Ishikawa (cell line): ENCODE measurements around the gene TLN1.

Source experiments
- CEBPB ChIP-seq: IDR thresholded peaks from 2 replicates; pipeline ENCODE4 v1.6.1; 2012
- CREB1 ChIP-seq: IDR thresholded peaks from 2 replicates; pipeline ENCODE4 v1.6.1; 2012; ENCODE audit warnings: low read depth
- EGR1 ChIP-seq: IDR thresholded peaks from 2 replicates; pipeline ENCODE4 v1.6.1; 2012
- EP300 ChIP-seq: IDR thresholded peaks from 2 replicates; pipeline ENCODE4 v1.6.1; 2012; ENCODE audit warnings: borderline replicate concordance
- NFIC ChIP-seq: IDR thresholded peaks from 2 replicates; pipeline ENCODE4 v1.6.1; 2012
- RAD21 ChIP-seq: IDR thresholded peaks from 2 replicates; pipeline ENCODE4 v1.6.1; 2012; ENCODE audit warnings: low read depth
- TCF12 ChIP-seq: IDR thresholded peaks from 2 replicates; pipeline ENCODE4 v1.6.1; 2012; ENCODE audit warnings: low read depth
- TEAD4 ChIP-seq: IDR thresholded peaks from 2 replicates; pipeline ENCODE4 v1.6.1; 2012
- ZBTB7A ChIP-seq: IDR thresholded peaks from 2 replicates; pipeline ENCODE4 v1.6.1; 2012; ENCODE audit warnings: low read depth
- TF ChIP-seq, protein P1 (sequence below): IDR thresholded peaks from 2 replicates; pipeline ENCODE4 v1.6.1; 2012; ENCODE audit warnings: low read depth, mild to moderate bottlenecking
- TF ChIP-seq, protein P2 (sequence below): IDR thresholded peaks from 2 replicates; pipeline ENCODE4 v1.6.1; 2012
- TF ChIP-seq, protein P3 (sequence below): IDR thresholded peaks from 2 replicates; pipeline ENCODE4 v1.6.1; 2012

DNA sequence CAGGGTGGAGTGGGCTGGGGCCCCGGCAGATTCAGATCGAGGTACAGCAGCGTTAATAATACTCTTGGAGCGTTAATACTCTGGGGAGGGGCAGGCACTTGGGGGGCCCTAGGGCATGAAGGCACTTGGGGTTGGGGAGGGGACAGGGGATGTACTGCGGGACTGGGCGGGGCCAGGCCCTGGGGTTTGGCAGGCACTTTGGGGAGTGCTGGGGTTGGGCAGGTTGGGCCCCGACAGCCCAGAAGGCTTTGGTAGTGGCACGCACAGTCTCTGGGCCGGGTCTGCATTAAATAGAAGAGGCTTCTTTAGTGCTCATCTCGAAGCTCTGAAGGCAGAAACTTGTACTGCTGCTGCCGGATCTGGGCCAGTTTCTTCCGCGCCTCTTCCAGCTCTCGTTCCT, 34.5 kb downstream of the TLN1 start:
- TF ChIP-seq RAD21: no peak
- TF ChIP-seq, protein P1, sequence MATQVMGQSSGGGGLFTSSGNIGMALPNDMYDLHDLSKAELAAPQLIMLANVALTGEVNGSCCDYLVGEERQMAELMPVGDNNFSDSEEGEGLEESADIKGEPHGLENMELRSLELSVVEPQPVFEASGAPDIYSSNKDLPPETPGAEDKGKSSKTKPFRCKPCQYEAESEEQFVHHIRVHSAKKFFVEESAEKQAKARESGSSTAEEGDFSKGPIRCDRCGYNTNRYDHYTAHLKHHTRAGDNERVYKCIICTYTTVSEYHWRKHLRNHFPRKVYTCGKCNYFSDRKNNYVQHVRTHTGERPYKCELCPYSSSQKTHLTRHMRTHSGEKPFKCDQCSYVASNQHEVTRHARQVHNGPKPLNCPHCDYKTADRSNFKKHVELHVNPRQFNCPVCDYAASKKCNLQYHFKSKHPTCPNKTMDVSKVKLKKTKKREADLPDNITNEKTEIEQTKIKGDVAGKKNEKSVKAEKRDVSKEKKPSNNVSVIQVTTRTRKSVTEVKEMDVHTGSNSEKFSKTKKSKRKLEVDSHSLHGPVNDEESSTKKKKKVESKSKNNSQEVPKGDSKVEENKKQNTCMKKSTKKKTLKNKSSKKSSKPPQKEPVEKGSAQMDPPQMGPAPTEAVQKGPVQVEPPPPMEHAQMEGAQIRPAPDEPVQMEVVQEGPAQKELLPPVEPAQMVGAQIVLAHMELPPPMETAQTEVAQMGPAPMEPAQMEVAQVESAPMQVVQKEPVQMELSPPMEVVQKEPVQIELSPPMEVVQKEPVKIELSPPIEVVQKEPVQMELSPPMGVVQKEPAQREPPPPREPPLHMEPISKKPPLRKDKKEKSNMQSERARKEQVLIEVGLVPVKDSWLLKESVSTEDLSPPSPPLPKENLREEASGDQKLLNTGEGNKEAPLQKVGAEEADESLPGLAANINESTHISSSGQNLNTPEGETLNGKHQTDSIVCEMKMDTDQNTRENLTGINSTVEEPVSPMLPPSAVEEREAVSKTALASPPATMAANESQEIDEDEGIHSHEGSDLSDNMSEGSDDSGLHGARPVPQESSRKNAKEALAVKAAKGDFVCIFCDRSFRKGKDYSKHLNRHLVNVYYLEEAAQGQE: no peak
- TF ChIP-seq, protein P2, sequence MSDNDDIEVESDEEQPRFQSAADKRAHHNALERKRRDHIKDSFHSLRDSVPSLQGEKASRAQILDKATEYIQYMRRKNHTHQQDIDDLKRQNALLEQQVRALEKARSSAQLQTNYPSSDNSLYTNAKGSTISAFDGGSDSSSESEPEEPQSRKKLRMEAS: no peak
- no peak for TF ChIP-seq EP300
- TF ChIP-seq CREB1: no peak
- no peak for TF ChIP-seq CEBPB
- no peak for TF ChIP-seq TEAD4
- TF ChIP-seq, protein P3, sequence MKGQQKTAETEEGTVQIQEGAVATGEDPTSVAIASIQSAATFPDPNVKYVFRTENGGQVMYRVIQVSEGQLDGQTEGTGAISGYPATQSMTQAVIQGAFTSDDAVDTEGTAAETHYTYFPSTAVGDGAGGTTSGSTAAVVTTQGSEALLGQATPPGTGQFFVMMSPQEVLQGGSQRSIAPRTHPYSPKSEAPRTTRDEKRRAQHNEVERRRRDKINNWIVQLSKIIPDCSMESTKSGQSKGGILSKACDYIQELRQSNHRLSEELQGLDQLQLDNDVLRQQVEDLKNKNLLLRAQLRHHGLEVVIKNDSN: no peak
- TF ChIP-seq NFIC: no peak
- no peak for TF ChIP-seq TCF12
- TF ChIP-seq EGR1: no peak
- no peak for TF ChIP-seq ZBTB7A
